DOHH2 (cell line): Measurements from ENCODE around the gene EAF1.

Source experiments
- H3F3A ChIP-seq: fragments of 200-600 bp; sonication (generic), shearing (Covaris generic); 2 replicates; pipeline ENCODE4 v1.6.0; 2016; ENCODE audit warnings: antibody characterized with exemption, mild to moderate bottlenecking; ENCODE audit not compliant: control insufficient read depth, insufficient read depth
- H3K27ac ChIP-seq: fragments of 200-600 bp; sonication (generic); 2 replicates; pipeline ENCODE4 v1.5.1; 2014; ENCODE audit warnings: low read depth, mild to moderate bottlenecking, low read length, moderate library complexity
- H3K27me3 ChIP-seq: fragments of 200-600 bp; sonication (generic); 2 replicates; pipeline ENCODE4 v1.6.1; 2014; ENCODE audit warnings: mild to moderate bottlenecking, low read length, mixed read lengths; ENCODE audit not compliant: control insufficient read depth
- H3K36me3 ChIP-seq: fragments of 200-600 bp; sonication (generic); 2 replicates; pipeline ENCODE4 v1.6.1; 2014; ENCODE audit warnings: mild to moderate bottlenecking, low read length, moderate library complexity, mixed read lengths; ENCODE audit not compliant: control insufficient read depth
- H3K4me1 ChIP-seq: fragments of 200-600 bp; sonication (generic); 2 replicates; pipeline ENCODE4 v1.6.1; 2014; ENCODE audit warnings: mild to moderate bottlenecking, low read length, mixed read lengths; ENCODE audit not compliant: control insufficient read depth
- H3K4me2 ChIP-seq: fragments of 200-600 bp; sonication (generic); 2 replicates; pipeline ENCODE4 v1.6.0; 2014; ENCODE audit warnings: mild to moderate bottlenecking, low read length, moderate library complexity
- H3K4me3 ChIP-seq: fragments of 200-600 bp; sonication (generic); 2 replicates; pipeline ENCODE4 v1.5.1; 2014; ENCODE audit warnings: mild to moderate bottlenecking, low read length, mixed read lengths
- H3K79me2 ChIP-seq: fragments of 200-600 bp; sonication (generic); 2 replicates; pipeline ENCODE4 v1.6.1; 2014; ENCODE audit warnings: mild to moderate bottlenecking, low read length, mixed read lengths; ENCODE audit not compliant: control insufficient read depth
- H3K9me2 ChIP-seq: fragments of 200-600 bp; sonication (generic); replicated peaks from 2 replicates; pipeline ENCODE4 v1.6.1; 2014; ENCODE audit warnings: mild to moderate bottlenecking, low read length, mixed read lengths; ENCODE audit not compliant: control insufficient read depth
- H3K9me3 ChIP-seq: fragments of 200-600 bp; sonication (generic); 2 replicates; pipeline ENCODE4 v1.6.1; 2014; ENCODE audit warnings: antibody characterized with exemption, low read length, mixed read lengths; ENCODE audit not compliant: control insufficient read depth, insufficient read depth
- H4K20me1 ChIP-seq: fragments of 200-600 bp; sonication (generic); 2 replicates; pipeline ENCODE4 v1.6.0; 2014; ENCODE audit warnings: low read depth, mild to moderate bottlenecking, antibody characterized with exemption, low read length, moderate library complexity; ENCODE audit not compliant: control insufficient read depth, insufficient read depth
- EZH2phosphoT487 ChIP-seq: fragments of 200-600 bp; sonication (generic); IDR thresholded peaks from 2 replicates; pipeline ENCODE4 v1.6.1; 2017; ENCODE audit warnings: borderline replicate concordance, mild to moderate bottlenecking, antibody characterized with exemption, low read length, moderate library complexity, mixed read lengths
- TF ChIP-seq, protein P1 (sequence below): fragments of 200-600 bp; sonication (generic); IDR thresholded peaks from one replicate; pipeline ENCODE4 v1.5.1; 2014; ENCODE audit warnings: antibody characterized with exemption, mild to moderate bottlenecking, low read depth, low read length; ENCODE audit not compliant: poor library complexity, severe bottlenecking

Gene EAF1

GRCh38 chr3:15465876-15466585 lies 38.6 kb downstream of the EAF1 start:
- Histone ChIP-seq H3K4me1 (no peaks in the 10 kb centered on the region), H3K4me2 (no peak overlapping the region), H3K36me3 (no peaks in the 10 kb centered on the region), H3K9me3 (no peaks in the 10 kb centered on the region), H3K4me3 (no peak overlapping the region), H4K20me1 (no peaks in the 10 kb centered on the region), H3F3A (no peaks in the 10 kb centered on the region), H3K79me2 (no peaks in the 10 kb centered on the region), H3K27ac (no peak overlapping the region), H3K9me2 (no peaks in the 10 kb centered on the region), H3K27me3 (peaks cover 17% of the 10 kb centered on the region)
- TF ChIP-seq EZH2phosphoT487 = no peak
- TF ChIP-seq, protein P1, sequence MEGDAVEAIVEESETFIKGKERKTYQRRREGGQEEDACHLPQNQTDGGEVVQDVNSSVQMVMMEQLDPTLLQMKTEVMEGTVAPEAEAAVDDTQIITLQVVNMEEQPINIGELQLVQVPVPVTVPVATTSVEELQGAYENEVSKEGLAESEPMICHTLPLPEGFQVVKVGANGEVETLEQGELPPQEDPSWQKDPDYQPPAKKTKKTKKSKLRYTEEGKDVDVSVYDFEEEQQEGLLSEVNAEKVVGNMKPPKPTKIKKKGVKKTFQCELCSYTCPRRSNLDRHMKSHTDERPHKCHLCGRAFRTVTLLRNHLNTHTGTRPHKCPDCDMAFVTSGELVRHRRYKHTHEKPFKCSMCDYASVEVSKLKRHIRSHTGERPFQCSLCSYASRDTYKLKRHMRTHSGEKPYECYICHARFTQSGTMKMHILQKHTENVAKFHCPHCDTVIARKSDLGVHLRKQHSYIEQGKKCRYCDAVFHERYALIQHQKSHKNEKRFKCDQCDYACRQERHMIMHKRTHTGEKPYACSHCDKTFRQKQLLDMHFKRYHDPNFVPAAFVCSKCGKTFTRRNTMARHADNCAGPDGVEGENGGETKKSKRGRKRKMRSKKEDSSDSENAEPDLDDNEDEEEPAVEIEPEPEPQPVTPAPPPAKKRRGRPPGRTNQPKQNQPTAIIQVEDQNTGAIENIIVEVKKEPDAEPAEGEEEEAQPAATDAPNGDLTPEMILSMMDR = no peak

DNA sequence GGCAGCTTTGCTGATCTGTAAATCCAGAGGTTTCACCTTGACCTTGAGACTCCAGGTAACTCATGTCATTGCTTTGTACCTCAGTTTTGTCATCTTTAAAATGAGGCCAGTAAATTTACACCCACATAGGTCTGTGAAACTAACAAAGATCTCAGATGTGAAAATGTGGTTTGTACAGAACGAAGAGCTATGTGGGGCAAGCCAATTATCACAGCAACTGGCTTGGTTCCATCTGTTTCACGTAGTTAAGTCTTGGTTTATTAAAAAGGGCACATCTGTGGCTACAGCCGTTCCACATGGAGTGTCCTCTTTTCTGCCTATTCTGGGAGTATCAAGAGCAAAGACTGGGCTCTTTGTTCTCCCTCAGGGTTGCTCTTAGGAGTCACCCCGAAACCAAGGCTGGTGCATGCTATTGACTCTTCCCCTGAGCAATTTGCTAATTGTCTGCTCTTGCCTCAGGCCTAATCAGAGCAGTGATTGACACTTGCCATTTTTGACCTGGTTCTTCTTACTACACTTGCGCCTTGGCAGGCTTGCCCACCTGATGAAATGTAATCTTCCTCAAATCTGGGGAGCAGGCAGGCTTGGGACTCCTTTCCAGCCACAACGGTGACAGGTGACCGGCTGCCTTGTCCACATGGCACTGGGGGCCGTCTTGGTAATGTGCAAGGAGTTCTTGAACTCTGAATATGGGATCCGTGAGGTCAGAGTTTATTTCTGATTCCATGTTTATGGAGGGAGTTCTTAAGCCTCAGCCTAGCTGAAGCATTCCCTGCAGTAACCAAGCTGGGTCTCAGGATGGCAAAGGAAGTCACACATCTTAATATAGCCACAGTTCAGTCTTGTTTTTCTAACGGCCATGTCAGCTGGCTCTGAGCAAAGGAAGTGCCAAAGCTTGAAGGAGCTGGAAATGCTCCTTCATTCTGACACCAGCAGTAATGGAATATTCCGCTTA lies 40.1 kb downstream of the EAF1 start:
- Histone ChIP-seq H3K27ac (no peak overlapping the region), H3K9me2 (no peaks in the 10 kb centered on the region), H4K20me1 (no peaks in the 10 kb centered on the region), H3K9me3 (no peaks in the 10 kb centered on the region), H3K4me2 (no peak overlapping the region), H3F3A (no peaks in the 10 kb centered on the region), H3K4me3 (no peak overlapping the region), H3K4me1 (no peaks in the 10 kb centered on the region), H3K79me2 (no peaks in the 10 kb centered on the region), H3K27me3 (peaks cover 20% of the 10 kb centered on the region), H3K36me3 (no peaks in the 10 kb centered on the region)
- no peak for TF ChIP-seq EZH2phosphoT487
- TF ChIP-seq, protein P1 = no peak

DNA sequence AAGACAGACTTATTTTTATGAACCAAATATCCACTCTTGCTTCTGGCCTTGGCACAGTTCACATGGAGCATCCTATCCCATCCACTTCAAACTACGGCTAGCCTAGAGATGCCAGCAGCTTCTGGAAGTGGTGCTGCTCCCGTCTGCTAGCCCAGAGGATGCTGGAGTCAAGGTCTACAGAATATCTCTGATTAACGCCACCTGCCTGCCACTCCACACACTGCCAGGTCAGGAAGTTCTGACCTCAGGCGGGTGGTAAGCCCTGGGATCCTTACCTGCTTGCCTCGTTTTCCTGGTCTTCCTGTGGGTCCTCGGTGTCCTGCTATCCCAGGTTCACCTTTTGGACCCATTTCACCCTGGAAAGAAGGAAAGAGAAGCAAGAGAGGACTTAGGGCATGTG lies 42.9 kb downstream of the EAF1 start:
- TF ChIP-seq EZH2phosphoT487 = no peak
- TF ChIP-seq, protein P1 = peak; percentile 37

More for the DNA sequence above, 42.9 kb downstream of the EAF1 start:
- Histone ChIP-seq H3K4me2 (no peak overlapping the region), H3K4me1 (no peaks in the 10 kb centered on the region), H3K9me3 (no peaks in the 10 kb centered on the region), H3F3A (no peaks in the 10 kb centered on the region), H3K36me3 (no peaks in the 10 kb centered on the region), H3K79me2 (no peaks in the 10 kb centered on the region), H3K27ac (no peak overlapping the region), H3K9me2 (no peaks in the 10 kb centered on the region), H3K27me3 (peaks cover 20% of the 10 kb centered on the region), H4K20me1 (no peaks in the 10 kb centered on the region), H3K4me3 (no peak overlapping the region)
